GM23338 (cell line): ENCODE results near the gene ARHGAP10. TPM values are rescaled to one million over a fixed set of nuclear protein-coding genes. Genes with fewer than 3 reads are reported as not detected.

Experiments used
- ATAC-seq: fragments of 200-7000 bp; cut with Tn5 transposase; 3 replicates; pipeline ENCODE4 v1.9.1; 2020
- DNase-seq: peaks from one replicate; pipeline ENCODE4 v3.0.0-alpha.2; 2015; ENCODE audit warnings: low spot score
- H2AFZ ChIP-seq: fragments of 200-600 bp; sonication (generic); 2 replicates; pipeline ENCODE4 v1.8.0; 2016; ENCODE audit warnings: antibody characterized with exemption, mild to moderate bottlenecking, moderate library complexity
- H3F3A ChIP-seq: fragments of 200-600 bp; sonication (generic); replicated peaks from 2 replicates; pipeline ENCODE4 v1.8.0; 2017; ENCODE audit warnings: antibody characterized with exemption, mixed run types, low read depth
- H3K27ac ChIP-seq: fragments of 200-600 bp; sonication (generic); 2 replicates; pipeline ENCODE4 v1.6.1; 2016; ENCODE audit warnings: low read depth
- H3K27me3 ChIP-seq: fragments of 200-600 bp; sonication (generic); 2 replicates; pipeline ENCODE4 v1.8.0; 2016; ENCODE audit warnings: mild to moderate bottlenecking, mixed run types, moderate library complexity; ENCODE audit not compliant: insufficient read depth
- H3K36me3 ChIP-seq: fragments of 200-600 bp; sonication (generic); 2 replicates; pipeline ENCODE4 v1.8.0; 2016; ENCODE audit warnings: mild to moderate bottlenecking; ENCODE audit not compliant: insufficient read depth
- H3K4me1 ChIP-seq: fragments of 200-600 bp; sonication (generic); 2 replicates; pipeline ENCODE4 v1.8.0; 2016; ENCODE audit warnings: mild to moderate bottlenecking, moderate library complexity; ENCODE audit not compliant: insufficient read depth
- H3K4me2 ChIP-seq: fragments of 200-600 bp; sonication (generic); 2 replicates; pipeline ENCODE4 v1.7.1; 2017; ENCODE audit warnings: mixed run types
- H3K4me3 ChIP-seq: fragments of 200-600 bp; sonication (generic); 2 replicates; pipeline ENCODE4 v1.6.1; 2016; ENCODE audit warnings: mixed run types
- H3K79me2 ChIP-seq: fragments of 200-600 bp; sonication (generic); replicated peaks from 2 replicates; pipeline ENCODE4 v1.8.0; 2017; ENCODE audit warnings: mild to moderate bottlenecking; ENCODE audit not compliant: insufficient read depth
- H3K9me2 ChIP-seq: fragments of 200-600 bp; sonication (generic); 2 replicates; pipeline ENCODE4 v1.8.0; 2017; ENCODE audit not compliant: insufficient read depth
- H4K20me1 ChIP-seq: fragments of 200-600 bp; sonication (generic); replicated peaks from 2 replicates; pipeline ENCODE4 v1.8.0; 2017; ENCODE audit warnings: mild to moderate bottlenecking; ENCODE audit not compliant: insufficient read depth
- H3K27ac Mint-ChIP-seq: 2 replicates; pipeline ENCODE4 v1.8.0; 2020; ENCODE audit warnings: inconsistent platforms, mild to moderate bottlenecking, moderate library complexity, mixed read lengths
- H3K27me3 Mint-ChIP-seq: 3 replicates; pipeline ENCODE4 v1.8.0; 2022; ENCODE audit warnings: low read depth, mild to moderate bottlenecking, moderate library complexity, mixed read lengths, inconsistent platforms; ENCODE audit not compliant: insufficient read depth, poor library complexity
- H3K36me3 Mint-ChIP-seq: 3 replicates; pipeline ENCODE4 v1.8.0; 2021; ENCODE audit warnings: low read depth, mild to moderate bottlenecking, inconsistent platforms, moderate library complexity, mixed read lengths
- H3K4me1 Mint-ChIP-seq: 3 replicates; pipeline ENCODE4 v1.8.0; 2020; ENCODE audit warnings: mild to moderate bottlenecking, inconsistent platforms, mixed read lengths
- H3K4me3 Mint-ChIP-seq: 3 replicates; pipeline ENCODE4 v1.8.0; 2021; ENCODE audit warnings: moderate library complexity, mild to moderate bottlenecking, inconsistent platforms, mixed read lengths
- H3K9me3 Mint-ChIP-seq: 3 replicates; pipeline ENCODE4 v1.8.0; 2020; ENCODE audit warnings: moderate library complexity, mild to moderate bottlenecking, inconsistent platforms, mixed read lengths
- CTCF ChIP-seq, 2 experiments: fragments of 200-600 bp in 1 of 2; sonication (generic) in 1 of 2; conservative IDR thresholded peaks; 2 replicates each; pipeline versions ENCODE4 v1.5.1 to v1.6.1; 2016 to 2017; ENCODE audit warnings: antibody characterized with exemption in 2 of 2, low read depth in 2 of 2, mild to moderate bottlenecking in 2 of 2, moderate library complexity in 1 of 2
- EZH2 ChIP-seq: fragments of 200-600 bp; sonication (generic); IDR thresholded peaks from one replicate; pipeline ENCODE4 v1.8.0; 2017; ENCODE audit warnings: antibody characterized with exemption, mild to moderate bottlenecking, low read depth; ENCODE audit not compliant: unreplicated experiment
- EZH2phosphoT487 ChIP-seq: fragments of 200-600 bp; sonication (generic); IDR thresholded peaks from one replicate; pipeline ENCODE4 v1.8.1; 2018; ENCODE audit warnings: antibody characterized with exemption; ENCODE audit not compliant: unreplicated experiment
- JUNB ChIP-seq: IDR thresholded peaks from one replicate; pipeline ENCODE4 v1.6.1; 2016; ENCODE audit warnings: antibody characterized with exemption; ENCODE audit not compliant: unreplicated experiment
- NANOG ChIP-seq: IDR thresholded peaks from 2 replicates; pipeline ENCODE4 v1.6.1; 2016; ENCODE audit warnings: antibody characterized with exemption, borderline replicate concordance
- POLR2AphosphoS5 ChIP-seq: IDR thresholded peaks from 2 replicates; pipeline ENCODE4 v1.6.1; 2016; ENCODE audit warnings: antibody characterized with exemption, low read depth
- STAT1 ChIP-seq: IDR thresholded peaks from one replicate; pipeline ENCODE4 v1.6.1; 2016; ENCODE audit warnings: antibody characterized with exemption; ENCODE audit not compliant: unreplicated experiment
- ZNF331 ChIP-seq: fragments of 250-450 bp; sonication (Bioruptor Pico); IDR thresholded peaks from 2 replicates; pipeline ENCODE4 v1.5.0; 2020; ENCODE audit warnings: low read depth, mild to moderate bottlenecking, moderate library complexity
- polyA plus RNA-seq: library from polyadenylated mRNA; unstranded; fragments of >200 nt; fragmentation: Nextera tagmentation; extraction: Ambion mirVana; gene quantifications from 2 replicates; pipeline ENCODE4 v1.2.1, GENCODE V29; 2016
- total RNA-seq: library from RNA; depleted of rRNA; stranded (reverse); fragments of >200 nt; shearing (Covaris generic); gene quantifications from 2 replicates; pipeline ENCODE4 v1.2.3, GENCODE V29; 2014
- TF ChIP-seq, protein P1 (sequence below): fragments of 250-450 bp; sonication (Bioruptor Pico); IDR thresholded peaks from 2 replicates; pipeline ENCODE4 v1.5.0; 2020; ENCODE audit warnings: mild to moderate bottlenecking, moderate library complexity
- TF ChIP-seq, protein P2 (sequence below): IDR thresholded peaks from one replicate; pipeline ENCODE4 v1.6.1; 2018; ENCODE audit warnings: antibody characterized with exemption; ENCODE audit not compliant: unreplicated experiment
- TF ChIP-seq, protein P3 (sequence below): IDR thresholded peaks from 2 replicates; pipeline ENCODE4 v1.6.1; 2016; ENCODE audit warnings: antibody characterized with exemption

ARHGAP10 gene
- total and polyA plus RNA-seq, 2 experiments from 2014 or later: 5.1 to 6.3 TPM

DNA sequence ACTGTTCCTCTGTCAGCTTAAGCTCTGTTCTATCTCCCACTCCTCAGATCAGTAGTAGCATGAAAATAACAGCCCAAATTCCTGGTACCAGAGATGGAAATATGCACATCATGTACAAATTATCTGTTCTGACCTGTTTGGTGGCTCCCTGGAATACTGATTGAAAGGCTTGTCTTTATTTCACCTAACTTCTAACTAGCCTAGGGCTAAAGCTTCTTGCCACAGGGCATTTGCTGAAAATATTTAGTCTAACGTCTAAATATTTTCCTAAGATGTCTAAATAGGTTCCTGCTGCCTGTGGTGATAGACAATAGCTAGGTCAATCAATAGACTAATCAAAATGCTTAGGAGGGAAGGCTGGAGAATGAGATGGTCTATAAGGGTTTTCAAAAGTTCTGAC is 35.0 kb upstream of the ARHGAP10 start:
- TF ChIP-seq JUNB: no peak
- no peak for TF ChIP-seq POLR2AphosphoS5
- TF ChIP-seq EZH2phosphoT487: no peak
- no peak for TF ChIP-seq STAT1
- TF ChIP-seq, protein P1, sequence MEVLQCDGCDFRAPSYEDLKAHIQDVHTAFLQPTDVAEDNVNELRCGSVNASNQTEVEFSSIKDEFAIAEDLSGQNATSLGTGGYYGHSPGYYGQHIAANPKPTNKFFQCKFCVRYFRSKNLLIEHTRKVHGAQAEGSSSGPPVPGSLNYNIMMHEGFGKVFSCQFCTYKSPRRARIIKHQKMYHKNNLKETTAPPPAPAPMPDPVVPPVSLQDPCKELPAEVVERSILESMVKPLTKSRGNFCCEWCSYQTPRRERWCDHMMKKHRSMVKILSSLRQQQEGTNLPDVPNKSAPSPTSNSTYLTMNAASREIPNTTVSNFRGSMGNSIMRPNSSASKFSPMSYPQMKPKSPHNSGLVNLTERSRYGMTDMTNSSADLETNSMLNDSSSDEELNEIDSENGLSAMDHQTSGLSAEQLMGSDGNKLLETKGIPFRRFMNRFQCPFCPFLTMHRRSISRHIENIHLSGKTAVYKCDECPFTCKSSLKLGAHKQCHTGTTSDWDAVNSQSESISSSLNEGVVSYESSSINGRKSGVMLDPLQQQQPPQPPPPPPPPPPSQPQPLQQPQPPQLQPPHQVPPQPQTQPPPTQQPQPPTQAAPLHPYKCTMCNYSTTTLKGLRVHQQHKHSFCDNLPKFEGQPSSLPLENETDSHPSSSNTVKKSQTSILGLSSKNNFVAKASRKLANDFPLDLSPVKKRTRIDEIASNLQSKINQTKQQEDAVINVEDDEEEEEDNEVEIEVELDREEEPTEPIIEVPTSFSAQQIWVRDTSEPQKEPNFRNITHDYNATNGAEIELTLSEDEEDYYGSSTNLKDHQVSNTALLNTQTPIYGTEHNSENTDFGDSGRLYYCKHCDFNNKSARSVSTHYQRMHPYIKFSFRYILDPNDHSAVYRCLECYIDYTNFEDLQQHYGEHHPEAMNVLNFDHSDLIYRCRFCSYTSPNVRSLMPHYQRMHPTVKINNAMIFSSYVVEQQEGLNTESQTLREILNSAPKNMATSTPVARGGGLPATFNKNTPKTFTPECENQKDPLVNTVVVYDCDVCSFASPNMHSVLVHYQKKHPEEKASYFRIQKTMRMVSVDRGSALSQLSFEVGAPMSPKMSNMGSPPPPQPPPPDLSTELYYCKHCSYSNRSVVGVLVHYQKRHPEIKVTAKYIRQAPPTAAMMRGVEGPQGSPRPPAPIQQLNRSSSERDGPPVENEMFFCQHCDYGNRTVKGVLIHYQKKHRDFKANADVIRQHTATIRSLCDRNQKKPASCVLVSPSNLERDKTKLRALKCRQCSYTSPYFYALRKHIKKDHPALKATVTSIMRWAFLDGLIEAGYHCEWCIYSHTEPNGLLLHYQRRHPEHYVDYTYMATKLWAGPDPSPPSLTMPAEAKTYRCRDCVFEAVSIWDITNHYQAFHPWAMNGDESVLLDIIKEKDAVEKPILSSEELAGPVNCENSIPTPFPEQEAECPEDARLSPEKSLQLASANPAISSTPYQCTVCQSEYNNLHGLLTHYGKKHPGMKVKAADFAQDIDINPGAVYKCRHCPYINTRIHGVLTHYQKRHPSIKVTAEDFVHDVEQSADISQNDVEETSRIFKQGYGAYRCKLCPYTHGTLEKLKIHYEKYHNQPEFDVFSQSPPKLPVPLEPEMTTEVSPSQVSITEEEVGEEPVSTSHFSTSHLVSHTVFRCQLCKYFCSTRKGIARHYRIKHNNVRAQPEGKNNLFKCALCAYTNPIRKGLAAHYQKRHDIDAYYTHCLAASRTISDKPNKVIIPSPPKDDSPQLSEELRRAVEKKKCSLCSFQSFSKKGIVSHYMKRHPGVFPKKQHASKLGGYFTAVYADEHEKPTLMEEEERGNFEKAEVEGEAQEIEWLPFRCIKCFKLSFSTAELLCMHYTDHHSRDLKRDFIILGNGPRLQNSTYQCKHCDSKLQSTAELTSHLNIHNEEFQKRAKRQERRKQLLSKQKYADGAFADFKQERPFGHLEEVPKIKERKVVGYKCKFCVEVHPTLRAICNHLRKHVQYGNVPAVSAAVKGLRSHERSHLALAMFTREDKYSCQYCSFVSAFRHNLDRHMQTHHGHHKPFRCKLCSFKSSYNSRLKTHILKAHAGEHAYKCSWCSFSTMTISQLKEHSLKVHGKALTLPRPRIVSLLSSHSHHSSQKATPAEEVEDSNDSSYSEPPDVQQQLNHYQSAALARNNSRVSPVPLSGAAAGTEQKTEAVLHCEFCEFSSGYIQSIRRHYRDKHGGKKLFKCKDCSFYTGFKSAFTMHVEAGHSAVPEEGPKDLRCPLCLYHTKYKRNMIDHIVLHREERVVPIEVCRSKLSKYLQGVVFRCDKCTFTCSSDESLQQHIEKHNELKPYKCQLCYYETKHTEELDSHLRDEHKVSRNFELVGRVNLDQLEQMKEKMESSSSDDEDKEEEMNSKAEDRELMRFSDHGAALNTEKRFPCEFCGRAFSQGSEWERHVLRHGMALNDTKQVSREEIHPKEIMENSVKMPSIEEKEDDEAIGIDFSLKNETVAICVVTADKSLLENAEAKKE (CRISPR knock-in tag): no peak
- no peak for TF ChIP-seq ZNF331
- TF ChIP-seq, protein P2, sequence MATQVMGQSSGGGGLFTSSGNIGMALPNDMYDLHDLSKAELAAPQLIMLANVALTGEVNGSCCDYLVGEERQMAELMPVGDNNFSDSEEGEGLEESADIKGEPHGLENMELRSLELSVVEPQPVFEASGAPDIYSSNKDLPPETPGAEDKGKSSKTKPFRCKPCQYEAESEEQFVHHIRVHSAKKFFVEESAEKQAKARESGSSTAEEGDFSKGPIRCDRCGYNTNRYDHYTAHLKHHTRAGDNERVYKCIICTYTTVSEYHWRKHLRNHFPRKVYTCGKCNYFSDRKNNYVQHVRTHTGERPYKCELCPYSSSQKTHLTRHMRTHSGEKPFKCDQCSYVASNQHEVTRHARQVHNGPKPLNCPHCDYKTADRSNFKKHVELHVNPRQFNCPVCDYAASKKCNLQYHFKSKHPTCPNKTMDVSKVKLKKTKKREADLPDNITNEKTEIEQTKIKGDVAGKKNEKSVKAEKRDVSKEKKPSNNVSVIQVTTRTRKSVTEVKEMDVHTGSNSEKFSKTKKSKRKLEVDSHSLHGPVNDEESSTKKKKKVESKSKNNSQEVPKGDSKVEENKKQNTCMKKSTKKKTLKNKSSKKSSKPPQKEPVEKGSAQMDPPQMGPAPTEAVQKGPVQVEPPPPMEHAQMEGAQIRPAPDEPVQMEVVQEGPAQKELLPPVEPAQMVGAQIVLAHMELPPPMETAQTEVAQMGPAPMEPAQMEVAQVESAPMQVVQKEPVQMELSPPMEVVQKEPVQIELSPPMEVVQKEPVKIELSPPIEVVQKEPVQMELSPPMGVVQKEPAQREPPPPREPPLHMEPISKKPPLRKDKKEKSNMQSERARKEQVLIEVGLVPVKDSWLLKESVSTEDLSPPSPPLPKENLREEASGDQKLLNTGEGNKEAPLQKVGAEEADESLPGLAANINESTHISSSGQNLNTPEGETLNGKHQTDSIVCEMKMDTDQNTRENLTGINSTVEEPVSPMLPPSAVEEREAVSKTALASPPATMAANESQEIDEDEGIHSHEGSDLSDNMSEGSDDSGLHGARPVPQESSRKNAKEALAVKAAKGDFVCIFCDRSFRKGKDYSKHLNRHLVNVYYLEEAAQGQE: no peak
- TF ChIP-seq CTCF (conservative IDR thresholded peaks at IDR 0.05; ENCODE audit: low read depth in 2 of 2): no peak
- no peak for TF ChIP-seq NANOG
- TF ChIP-seq, protein P3, sequence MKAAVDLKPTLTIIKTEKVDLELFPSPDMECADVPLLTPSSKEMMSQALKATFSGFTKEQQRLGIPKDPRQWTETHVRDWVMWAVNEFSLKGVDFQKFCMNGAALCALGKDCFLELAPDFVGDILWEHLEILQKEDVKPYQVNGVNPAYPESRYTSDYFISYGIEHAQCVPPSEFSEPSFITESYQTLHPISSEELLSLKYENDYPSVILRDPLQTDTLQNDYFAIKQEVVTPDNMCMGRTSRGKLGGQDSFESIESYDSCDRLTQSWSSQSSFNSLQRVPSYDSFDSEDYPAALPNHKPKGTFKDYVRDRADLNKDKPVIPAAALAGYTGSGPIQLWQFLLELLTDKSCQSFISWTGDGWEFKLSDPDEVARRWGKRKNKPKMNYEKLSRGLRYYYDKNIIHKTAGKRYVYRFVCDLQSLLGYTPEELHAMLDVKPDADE: no peak
- no peak for TF ChIP-seq EZH2
- H3K4me1 ChIP-seq: no peaks in the 10 kb centered on the region
- H3K27ac ChIP-seq: no peak overlapping the region
- Mint-ChIP-seq H3K9me3 (no peaks in the 10 kb centered on the region), H3K27me3 (no peaks in the 10 kb centered on the region), H3K27ac (no peak overlapping the region), H3K4me1 (no peaks in the 10 kb centered on the region), H3K4me3 (no peak overlapping the region), H3K36me3 (no peaks in the 10 kb centered on the region)
- no peaks in the 10 kb centered on the region for H3K27me3 ChIP-seq
- no peak overlapping the region for H3K4me3 ChIP-seq
- no peaks in the 10 kb centered on the region for H4K20me1 ChIP-seq
- no peaks in the 10 kb centered on the region for H3K79me2 ChIP-seq
- no peak for DNase-seq
- no peak for ATAC-seq
- peak overlapping the region; percentile 52; the same call in 1 of the 2 replicates for H2AFZ ChIP-seq
- no peaks in the 10 kb centered on the region for H3K36me3 ChIP-seq
- H3K9me2 ChIP-seq: no peaks in the 10 kb centered on the region
- H3F3A ChIP-seq: no peaks in the 10 kb centered on the region
- no peak overlapping the region for H3K4me2 ChIP-seq
